Breast epithelium (tissue), 4 donors: ENCODE results near the gene ACADS. TPM values are rescaled to one million over a fixed set of nuclear protein-coding genes. Genes with fewer than 3 reads are reported as not detected.

ENCODE experiments used
- DNase-seq, 2 donors: peaks; one replicate each; pipeline ENCODE4 v3.0.0-alpha.2; 2019; ENCODE audit warnings: low spot score in 2 of 2
- H3K27ac ChIP-seq, 2 donors: fragments of 200-600 bp; sonication (generic) in 1 of 2; one replicate each; pipeline ENCODE4 v1.5.1; 2016 to 2019; ENCODE audit warnings: mild to moderate bottlenecking in 1 of 2
- H3K27me3 ChIP-seq, 2 donors: fragments of 200-600 bp; sonication (generic) in 1 of 2; one replicate each; pipeline versions ENCODE4 v1.5.1 to v1.6.0; 2017 to 2019; ENCODE audit warnings: control low read depth in 1 of 2, mild to moderate bottlenecking in 1 of 2
- H3K36me3 ChIP-seq: fragments of 200-600 bp; one replicate; pipeline ENCODE4 v1.5.1; 2019
- H3K4me1 ChIP-seq, 2 donors: fragments of 200-600 bp; sonication (generic); one replicate each; pipeline ENCODE4 v1.5.1; 2016 to 2019; ENCODE audit warnings: control low read depth in 1 of 2
- H3K4me3 ChIP-seq, 3 donors: fragments of 200-600 bp; sonication (generic); 1 replicate in 2 of 3; 2 replicates in 1 of 3; pipeline ENCODE4 v1.5.1; 2016 to 2019; ENCODE audit warnings: mild to moderate bottlenecking in 3 of 3, moderate library complexity in 2 of 3
- H3K9me3 ChIP-seq, 2 donors: fragments of 200-600 bp; sonication (generic) in 1 of 2; one replicate each; pipeline ENCODE4 v1.5.1; 2016 to 2019; ENCODE audit warnings: control low read depth in 1 of 2
- POLR2A ChIP-seq: fragments of 450-650 bp; IDR thresholded peaks from one replicate; pipeline ENCODE4 v1.6.1; 2016; ENCODE audit warnings: antibody characterized with exemption, mild to moderate bottlenecking, moderate library complexity
- POLR2AphosphoS5 ChIP-seq, 3 donors: sonication (generic); formaldehyde crosslinking; IDR thresholded peaks; one replicate each; pipeline ENCODE4 v1.6.1; 2017; ENCODE audit warnings: antibody characterized with exemption in 3 of 3
- intact Hi-C: fragments of 100-400 bp; cut with DNase I; formaldehyde crosslinking; loops from one replicate; pipeline ENCODE4 v1.15.1; 2023; ENCODE audit warnings: low total_unique reads
- total RNA-seq, 3 donors: library from RNA; depleted of rRNA; stranded (reverse); fragments of >200 nt; gene quantifications; one replicate each; pipeline ENCODE4 v1.1.0, GENCODE V29; 2016
- TF ChIP-seq, protein P1 (sequence below), 3 donors: fragments of 450-650 bp; IDR thresholded peaks; one replicate each; pipeline ENCODE4 v1.5.1; 2016 to 2017; ENCODE audit warnings: antibody characterized with exemption in 3 of 3, mild to moderate bottlenecking in 3 of 3, moderate library complexity in 3 of 3

The ACADS gene
- total RNA-seq, 3 donors from 2014 or later: 38.3 to 114 (median 54.3) TPM

DNA sequence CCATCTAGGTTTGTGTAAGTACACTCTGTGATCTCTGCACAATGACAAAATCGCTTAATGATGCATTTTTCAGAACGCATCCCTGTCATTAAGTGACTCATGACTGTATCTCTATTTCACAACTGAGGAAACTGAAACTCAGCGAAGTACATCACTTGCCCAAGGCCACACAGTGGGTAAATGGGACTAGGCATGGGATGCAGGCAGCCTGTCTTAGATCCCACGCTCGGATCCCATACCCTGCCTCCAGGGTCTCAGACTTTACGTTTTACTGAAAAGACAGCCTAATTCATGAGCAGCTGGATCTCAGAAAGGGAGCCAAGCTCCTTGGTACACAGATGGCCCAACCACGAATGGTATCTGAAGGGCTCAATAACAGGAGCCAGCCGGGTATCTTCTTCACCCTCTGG lies 41.1 kb upstream of the ACADS start:
- Histone ChIP-seq H3K4me3 (no peak overlapping the region), H3K27ac (peak overlapping the region in 1 of 2 donors; percentile 30), H3K4me1 (peaks cover 5% of the 10 kb centered on the region in 2 donors), H3K27me3 (no peaks in the 10 kb centered on the region), H3K36me3 (no peaks in the 10 kb centered on the region), H3K9me3 (no peaks in the 10 kb centered on the region)
- TF ChIP-seq POLR2AphosphoS5 (IDR thresholded peaks at IDR 0.05) (no peak), POLR2A (no peak)
- TF ChIP-seq, protein P1, sequence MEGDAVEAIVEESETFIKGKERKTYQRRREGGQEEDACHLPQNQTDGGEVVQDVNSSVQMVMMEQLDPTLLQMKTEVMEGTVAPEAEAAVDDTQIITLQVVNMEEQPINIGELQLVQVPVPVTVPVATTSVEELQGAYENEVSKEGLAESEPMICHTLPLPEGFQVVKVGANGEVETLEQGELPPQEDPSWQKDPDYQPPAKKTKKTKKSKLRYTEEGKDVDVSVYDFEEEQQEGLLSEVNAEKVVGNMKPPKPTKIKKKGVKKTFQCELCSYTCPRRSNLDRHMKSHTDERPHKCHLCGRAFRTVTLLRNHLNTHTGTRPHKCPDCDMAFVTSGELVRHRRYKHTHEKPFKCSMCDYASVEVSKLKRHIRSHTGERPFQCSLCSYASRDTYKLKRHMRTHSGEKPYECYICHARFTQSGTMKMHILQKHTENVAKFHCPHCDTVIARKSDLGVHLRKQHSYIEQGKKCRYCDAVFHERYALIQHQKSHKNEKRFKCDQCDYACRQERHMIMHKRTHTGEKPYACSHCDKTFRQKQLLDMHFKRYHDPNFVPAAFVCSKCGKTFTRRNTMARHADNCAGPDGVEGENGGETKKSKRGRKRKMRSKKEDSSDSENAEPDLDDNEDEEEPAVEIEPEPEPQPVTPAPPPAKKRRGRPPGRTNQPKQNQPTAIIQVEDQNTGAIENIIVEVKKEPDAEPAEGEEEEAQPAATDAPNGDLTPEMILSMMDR (IDR thresholded peaks at IDR 0.05): no peak
- intact Hi-C loops: no loop called here
- DNase-seq: no peak

DNA sequence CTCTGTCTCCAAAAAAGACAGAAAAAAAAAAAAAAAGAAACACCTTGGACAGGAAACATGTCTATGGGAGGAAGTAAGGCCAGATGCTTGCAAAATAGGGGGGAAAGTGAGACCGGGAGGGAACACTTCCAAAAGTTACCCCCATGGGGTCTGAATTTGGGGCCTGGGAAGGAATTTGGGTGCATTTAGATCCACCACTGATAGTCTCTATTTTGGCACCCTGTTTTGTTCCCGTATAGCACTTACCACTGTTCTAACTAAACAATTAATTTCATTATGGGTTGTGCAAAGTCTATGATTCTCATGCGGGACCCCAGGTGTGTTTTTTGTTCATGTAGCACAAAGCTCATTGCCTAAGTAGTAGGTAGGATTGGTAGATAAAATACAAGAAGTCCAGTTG lies 40.1 kb upstream of the ACADS start:
- H3K36me3 ChIP-seq: no peaks in the 10 kb centered on the region
- peaks cover 5 to 10% of the 10 kb centered on the region in 2 donors for H3K4me1 ChIP-seq
- no peak for DNase-seq
- H3K27ac ChIP-seq: no peak overlapping the region
- intact Hi-C loops: no loop called here
- no peaks in the 10 kb centered on the region for H3K27me3 ChIP-seq
- H3K9me3 ChIP-seq: no peaks in the 10 kb centered on the region
- H3K4me3 ChIP-seq: no peak overlapping the region
- TF ChIP-seq POLR2A (no peak), POLR2AphosphoS5 (IDR thresholded peaks at IDR 0.05) (no peak)
- TF ChIP-seq, protein P1 (IDR thresholded peaks at IDR 0.05): no peak

DNA sequence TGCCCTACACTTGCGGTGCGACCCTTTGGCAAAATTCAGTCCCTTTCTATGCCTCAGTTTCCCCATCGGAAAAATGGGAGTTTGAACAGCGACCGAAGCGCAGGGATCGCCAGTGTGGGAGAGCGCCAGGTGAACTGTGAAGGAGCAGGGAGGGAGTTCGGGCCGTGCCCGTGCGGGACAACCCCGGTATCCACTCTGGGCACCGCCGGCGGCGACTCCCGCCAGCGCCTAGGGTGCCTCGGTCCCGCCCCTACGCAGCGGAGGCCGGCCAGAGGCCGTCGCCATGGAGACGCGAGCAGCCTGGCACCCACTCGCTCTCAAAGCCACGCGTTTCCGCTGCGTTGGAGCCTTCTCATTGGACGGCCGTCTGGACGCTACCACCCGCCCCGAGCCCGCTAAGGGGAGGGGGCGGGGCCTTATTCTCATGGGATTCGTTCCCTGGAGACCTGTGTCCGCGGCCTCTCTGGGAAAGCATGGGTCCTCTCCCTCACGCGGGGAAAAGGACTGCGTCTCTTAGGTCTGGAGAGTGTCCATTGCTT lies 39.4 kb upstream of the ACADS start:
- DNase-seq: peak; percentile 95 to 97
- H3K9me3 ChIP-seq: no peaks in the 10 kb centered on the region
- peak overlapping the region; percentile 66 to 93 (median 72) for H3K4me3 ChIP-seq
- no peaks in the 10 kb centered on the region for H3K36me3 ChIP-seq
- peak overlapping the region; percentile 91 to 93 for H3K27ac ChIP-seq
- intact Hi-C loops: no loop called here
- H3K27me3 ChIP-seq: no peaks in the 10 kb centered on the region
- TF ChIP-seq POLR2AphosphoS5 (IDR thresholded peaks at IDR 0.05) (peak in 2 of 3 donors; percentile 52 to 90), POLR2A (no peak)
- TF ChIP-seq, protein P1 (IDR thresholded peaks at IDR 0.05): no peak
- H3K4me1 ChIP-seq: peaks cover 5 to 10% of the 10 kb centered on the region in 2 donors

DNA sequence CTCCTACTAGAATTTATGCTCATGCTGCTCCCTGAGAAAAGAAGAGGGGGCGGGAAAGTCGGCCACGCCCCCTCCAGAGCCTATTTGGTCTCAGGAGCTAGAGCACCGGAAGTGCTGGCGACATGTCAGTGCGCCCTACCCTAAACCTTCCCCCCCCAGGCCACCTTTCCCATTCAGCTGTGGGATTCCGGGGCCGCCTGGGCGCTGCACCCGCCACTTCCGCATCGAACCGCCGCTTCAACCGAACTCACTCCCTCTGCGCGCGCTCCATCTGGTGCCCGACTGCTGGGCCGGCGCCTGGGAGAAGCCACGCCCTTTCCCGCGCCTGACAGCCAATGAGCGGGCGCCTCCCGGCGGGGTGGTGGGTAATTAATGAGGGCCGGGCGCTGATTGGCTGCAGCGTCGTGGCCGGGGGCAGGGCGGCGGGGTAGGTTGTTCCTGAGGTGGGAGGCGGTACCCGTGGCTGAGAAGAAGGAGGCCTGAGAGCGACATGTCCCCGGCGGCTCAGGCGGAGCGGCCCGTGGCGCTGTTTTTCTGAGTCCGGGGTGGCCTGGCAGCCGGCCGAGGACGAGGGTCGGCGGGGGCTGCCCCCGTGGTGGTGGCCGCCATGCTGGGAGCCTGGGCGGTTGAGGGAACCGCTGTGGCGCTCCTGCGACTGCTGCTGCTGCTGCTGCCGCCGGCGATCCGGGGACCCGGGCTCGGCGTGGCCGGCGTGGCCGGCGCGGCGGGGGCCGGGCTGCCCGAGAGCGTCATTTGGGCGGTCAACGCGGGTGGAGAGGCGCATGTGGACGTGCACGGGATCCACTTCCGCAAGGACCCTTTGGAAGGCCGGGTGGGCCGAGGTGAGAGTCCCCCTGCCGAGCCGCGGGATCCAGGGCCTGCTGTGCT lies 38.7 kb upstream of the ACADS start, which contains the start of gene MLEC:
Gene MLEC, plus strand, starts transcription at position 460 of the 888 bp plus-strand sequence. Its CDS starts 148 bp downstream, at position 608.
- peak within 1 kb of the TSS; percentile 66 to 93 (median 72) for H3K4me3 ChIP-seq
- H3K27ac ChIP-seq: peak within 1 kb of the TSS; percentile 91 to 93
- no peaks in the 10 kb centered on the region for H3K27me3 ChIP-seq
- DNase-seq: peak; percentile 99
- H3K4me1 ChIP-seq: peaks cover 5 to 10% of the 10 kb centered on the region in 2 donors
- intact Hi-C loops: no loop called here
- no peaks in the 10 kb centered on the region for H3K36me3 ChIP-seq
- TF ChIP-seq POLR2AphosphoS5 (IDR thresholded peaks at IDR 0.05): peak; percentile 44 to 63 (median 57)
- TF ChIP-seq POLR2A: peak; percentile 40
- TF ChIP-seq, protein P1 (IDR thresholded peaks at IDR 0.05): peak in 1 of 3 donors; percentile 6
- no peaks in the 10 kb centered on the region for H3K9me3 ChIP-seq
